GM12865 (cell line): ENCODE measurements around the gene MTMR2.
"Not testable (repeated sequence)": the region's sequence is repeated elsewhere in the genome, so short reads cannot be mapped to it uniquely, and the experiment has no call there.

ENCODE experiments used
- DNase-seq: peaks from one replicate; pipeline ENCODE4 v3.0.0; 2010; ENCODE audit warnings: low read depth
- H3K4me3 ChIP-seq: 2 replicates; pipeline ENCODE4 v1.5.1; 2011; ENCODE audit warnings: mild to moderate bottlenecking, low read depth, low read length, control low read depth
- TF ChIP-seq, protein P1 (sequence below): IDR thresholded peaks from 2 replicates; pipeline ENCODE4 v1.5.1; 2011; ENCODE audit warnings: low read length, control low read depth, low read depth, inconsistent platforms; ENCODE audit not compliant: insufficient read depth; ENCODE audit errors: missing control alignments

MTMR2 gene

DNA sequence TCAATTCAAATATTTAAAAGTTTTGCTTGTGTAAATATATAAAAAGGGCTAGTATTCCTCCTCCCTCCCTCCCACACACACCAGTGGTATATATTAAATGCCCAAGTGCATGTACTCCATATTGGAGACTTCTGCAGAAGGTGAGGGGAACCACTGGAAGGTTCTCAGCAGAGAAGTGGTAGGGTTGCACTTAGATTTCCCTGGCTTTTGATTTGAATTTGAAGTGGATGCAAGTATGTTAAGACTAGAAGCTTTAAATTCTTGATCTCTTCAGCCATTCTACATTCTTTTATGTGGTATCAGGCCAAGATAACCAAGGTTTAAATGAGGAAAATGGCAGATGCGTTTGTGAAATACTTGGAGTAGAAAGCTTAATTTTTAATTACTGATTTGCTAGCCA lies 90.5 kb downstream of the MTMR2 start:
- DNase-seq = no peak
- TF ChIP-seq, protein P1, sequence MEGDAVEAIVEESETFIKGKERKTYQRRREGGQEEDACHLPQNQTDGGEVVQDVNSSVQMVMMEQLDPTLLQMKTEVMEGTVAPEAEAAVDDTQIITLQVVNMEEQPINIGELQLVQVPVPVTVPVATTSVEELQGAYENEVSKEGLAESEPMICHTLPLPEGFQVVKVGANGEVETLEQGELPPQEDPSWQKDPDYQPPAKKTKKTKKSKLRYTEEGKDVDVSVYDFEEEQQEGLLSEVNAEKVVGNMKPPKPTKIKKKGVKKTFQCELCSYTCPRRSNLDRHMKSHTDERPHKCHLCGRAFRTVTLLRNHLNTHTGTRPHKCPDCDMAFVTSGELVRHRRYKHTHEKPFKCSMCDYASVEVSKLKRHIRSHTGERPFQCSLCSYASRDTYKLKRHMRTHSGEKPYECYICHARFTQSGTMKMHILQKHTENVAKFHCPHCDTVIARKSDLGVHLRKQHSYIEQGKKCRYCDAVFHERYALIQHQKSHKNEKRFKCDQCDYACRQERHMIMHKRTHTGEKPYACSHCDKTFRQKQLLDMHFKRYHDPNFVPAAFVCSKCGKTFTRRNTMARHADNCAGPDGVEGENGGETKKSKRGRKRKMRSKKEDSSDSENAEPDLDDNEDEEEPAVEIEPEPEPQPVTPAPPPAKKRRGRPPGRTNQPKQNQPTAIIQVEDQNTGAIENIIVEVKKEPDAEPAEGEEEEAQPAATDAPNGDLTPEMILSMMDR = no peak
- no peak overlapping the region for H3K4me3 ChIP-seq

DNA sequence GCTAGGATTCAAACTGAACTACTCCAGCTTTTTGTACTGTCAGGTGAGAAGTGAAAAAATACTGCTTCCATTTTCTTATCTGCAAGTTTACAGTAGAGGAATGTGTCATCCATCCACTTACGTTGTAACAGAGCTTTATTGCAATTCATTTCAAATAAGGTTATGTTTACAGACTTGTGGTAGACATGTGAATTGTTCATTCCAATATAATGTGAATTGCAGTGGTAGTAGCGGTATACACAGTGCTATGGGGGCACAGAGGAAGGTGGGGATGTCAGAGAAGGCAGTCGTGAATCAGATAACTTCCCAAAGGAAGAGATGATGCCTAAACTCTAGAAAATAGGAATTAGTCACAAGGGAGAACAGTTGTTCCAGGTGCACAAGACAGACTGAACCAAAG lies 91.1 kb downstream of the MTMR2 start:
- TF ChIP-seq, protein P1 = no peak
- no peak for DNase-seq
- no peak overlapping the region for H3K4me3 ChIP-seq

DNA sequence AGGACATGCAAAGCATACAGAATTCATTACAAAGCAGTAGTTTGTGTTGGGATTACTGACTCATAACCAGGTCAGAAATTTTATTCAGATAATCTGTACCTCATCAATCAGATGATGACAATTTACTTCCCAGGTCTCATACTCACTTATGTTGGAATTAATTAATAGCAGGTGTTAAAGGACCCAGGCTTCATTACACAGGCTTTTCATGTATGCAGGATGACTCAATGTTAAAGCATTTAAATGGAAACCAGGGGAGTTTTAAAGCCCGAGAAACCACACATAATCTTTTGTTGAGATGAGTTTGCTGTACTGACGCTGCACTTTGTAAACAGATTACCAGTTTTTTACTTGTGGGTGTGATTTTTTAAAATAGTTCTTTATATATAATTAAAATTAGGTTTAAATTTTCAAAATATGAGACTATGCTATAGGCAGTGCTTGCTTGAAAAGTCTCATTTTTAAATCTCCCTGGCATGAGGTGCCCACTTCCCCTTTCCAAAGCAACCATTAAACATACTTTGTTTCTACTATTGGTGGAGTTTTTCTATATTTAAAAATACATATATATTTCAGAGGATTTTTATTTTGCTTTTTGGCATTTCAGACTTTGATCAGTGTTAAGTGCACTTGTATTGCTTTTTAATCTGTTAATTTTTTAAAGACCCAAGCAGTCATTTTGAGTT lies 92.6 kb downstream of the MTMR2 start:
- TF ChIP-seq, protein P1 = no peak
- no peak for DNase-seq

DNA sequence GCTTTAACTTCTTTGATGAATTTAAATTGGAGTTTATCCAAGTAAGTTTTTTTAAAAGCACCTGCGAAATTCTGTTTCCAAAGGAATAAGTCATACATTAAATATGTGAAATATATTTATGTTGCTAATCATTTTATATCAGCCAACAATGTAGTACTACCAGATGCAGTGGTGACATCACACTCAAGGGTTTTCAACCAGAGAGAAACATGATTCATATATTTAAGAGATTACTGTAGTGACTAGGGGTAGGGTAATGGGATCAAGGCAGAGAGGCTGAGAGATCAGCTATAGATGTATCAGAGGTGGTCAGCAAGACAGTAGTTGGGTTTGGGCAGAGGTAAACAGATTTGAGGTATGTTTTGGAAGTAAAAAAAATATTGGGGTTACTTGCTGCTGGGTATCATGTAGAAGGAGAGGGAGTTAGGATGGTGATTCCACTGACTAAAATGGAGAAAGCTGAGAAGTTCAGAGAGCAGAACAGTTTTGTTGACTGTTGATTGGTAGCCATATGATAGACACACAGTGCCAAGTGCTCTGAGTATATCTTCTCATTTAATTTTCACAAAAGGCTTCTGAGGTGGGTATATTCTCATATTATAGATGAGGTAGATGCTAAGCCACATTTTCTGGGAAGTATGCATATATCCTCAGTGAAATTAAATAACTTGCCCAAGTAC lies 94.2 kb downstream of the MTMR2 start:
- TF ChIP-seq, protein P1 = no peak
- no peak for DNase-seq
- H3K4me3 ChIP-seq = no peak overlapping the region

More for the DNA sequence above, 92.6 kb downstream of the MTMR2 start:
- H3K4me3 ChIP-seq = no peak overlapping the region

DNA sequence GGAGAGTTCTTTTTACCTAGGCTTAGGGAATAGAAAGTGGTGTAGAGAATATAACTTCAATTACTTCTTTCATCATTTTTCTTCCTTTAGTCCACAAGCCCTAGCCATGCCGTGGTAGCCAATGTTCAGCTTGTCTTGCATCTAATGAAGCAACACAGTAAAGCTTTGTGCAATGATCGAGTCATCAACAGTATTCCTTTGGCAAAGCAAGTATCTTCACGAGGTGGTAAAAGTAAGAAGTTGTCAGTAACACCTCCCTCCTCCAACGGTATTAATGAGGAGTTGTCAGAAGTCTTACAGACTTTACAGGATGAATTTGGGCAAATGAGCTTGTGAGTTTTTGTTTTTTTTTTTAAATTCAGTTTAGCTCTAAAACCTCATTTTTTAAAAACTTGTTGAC lies 96.2 kb downstream of the MTMR2 start:
- H3K4me3 ChIP-seq = no peak overlapping the region
- no peak for DNase-seq
- TF ChIP-seq, protein P1 = no peak

DNA sequence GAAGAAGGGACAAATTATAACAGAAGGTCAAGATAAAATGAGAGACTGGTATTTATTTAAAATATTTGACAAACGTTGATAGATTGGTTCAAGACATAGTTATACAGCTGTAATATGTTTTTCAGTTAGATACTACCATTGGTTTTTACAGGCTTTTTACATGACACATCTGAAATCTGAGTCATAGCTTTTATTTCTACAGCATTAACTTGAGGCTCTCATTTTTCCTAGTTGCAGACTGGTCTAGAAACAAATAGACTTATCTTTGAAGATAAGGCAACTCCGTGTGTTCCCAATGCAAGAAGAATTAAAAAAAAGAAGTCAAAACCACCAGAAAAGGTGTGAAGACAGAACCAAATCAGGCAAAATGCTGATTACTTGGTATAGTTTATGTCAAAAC lies 102.3 kb downstream of the MTMR2 start:
- no peak overlapping the region for H3K4me3 ChIP-seq
- TF ChIP-seq, protein P1 = no peak
- no peak for DNase-seq

DNA sequence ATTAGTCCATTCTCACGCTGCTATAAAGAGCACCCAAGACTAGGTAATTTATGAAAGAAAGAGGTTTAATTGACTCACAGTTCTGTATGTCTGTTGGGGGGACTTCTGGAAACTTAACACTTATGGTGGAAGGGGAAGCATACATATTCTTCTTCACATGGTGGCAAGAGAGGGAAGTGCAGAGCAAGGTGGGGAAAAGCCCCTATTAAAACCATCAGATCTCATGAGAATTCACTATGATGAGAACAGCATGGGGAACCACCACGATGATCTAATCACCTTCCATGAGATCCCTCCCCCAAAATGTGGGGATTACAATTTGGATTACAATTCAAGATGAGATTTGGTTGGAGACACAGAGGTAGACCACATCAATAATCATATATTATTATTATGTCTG lies 107.9 kb downstream of the MTMR2 start:
- H3K4me3 ChIP-seq = no peak overlapping the region
- peak; percentile 12 for DNase-seq
- TF ChIP-seq, protein P1 = no peak

DNA sequence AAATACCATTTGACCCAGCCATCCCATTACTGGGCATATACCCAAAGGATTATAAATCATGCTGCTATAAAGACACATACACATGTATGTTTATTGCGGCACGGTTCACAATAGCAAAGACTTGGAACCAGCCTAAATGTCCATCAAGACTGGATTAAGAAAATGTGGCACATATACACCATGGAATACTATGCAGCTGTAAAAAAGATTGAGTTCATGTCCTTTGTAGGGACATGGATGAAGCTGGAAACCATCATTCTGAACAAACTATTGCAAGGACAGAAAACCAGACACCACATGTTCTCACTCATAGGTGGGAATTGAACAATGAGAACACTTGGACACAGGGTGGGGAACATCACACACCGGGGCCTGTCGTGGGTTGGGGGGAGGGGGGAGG lies 112.9 kb downstream of the MTMR2 start:
- not testable (repeated sequence) for DNase-seq, H3K4me3 ChIP-seq

DNA sequence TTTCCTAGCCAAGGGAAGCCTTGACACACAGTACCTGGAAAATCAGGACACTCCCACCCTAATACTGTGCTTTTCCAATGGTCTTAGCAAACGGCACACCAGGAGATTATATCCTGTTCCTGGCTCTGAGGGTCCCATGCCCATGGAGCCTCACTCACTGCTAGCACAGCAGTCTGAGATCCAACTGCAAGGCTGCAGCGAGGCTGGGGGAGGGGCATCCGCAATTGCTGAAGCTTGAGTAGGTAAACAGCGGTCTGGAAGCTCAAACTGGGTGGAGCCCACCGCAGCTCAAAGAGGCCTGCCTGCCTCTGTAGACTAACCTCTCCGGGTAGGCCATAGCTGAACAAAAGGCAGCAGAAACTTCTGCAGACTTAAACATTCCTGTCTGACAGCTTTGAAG lies 117.4 kb downstream of the MTMR2 start:
- H3K4me3 ChIP-seq, DNase-seq: not testable (repeated sequence)
